Activated CD8-positive, alpha-beta T cell treated with anti-CD3 and anti-CD28 coated beads for 36 hours (primary cell): ENCODE measurements around the gene OPALIN. TPM values are rescaled to one million over a fixed set of nuclear protein-coding genes. Genes with fewer than 3 reads are reported as not detected.

ENCODE experiments used
- ATAC-seq: fragments of 200-7000 bp; cut with Tn5 transposase; one replicate; pipeline ENCODE4 v1.10.0; 2021; ENCODE audit warnings: mild to moderate bottlenecking, moderate library complexity
- CTCF ChIA-PET: fragments of 350-600 bp; sonication (Branson Sonifier 250); formaldehyde crosslinking; loops from one replicate; lab custom pipeline; 2021; ENCODE audit warnings: antibody characterized with exemption; lab: Charles Lee
- POLR2A ChIA-PET: fragments of 350-600 bp; sonication (Branson Sonifier 250); formaldehyde crosslinking; loops from one replicate; lab custom pipeline; 2021; ENCODE audit warnings: antibody characterized with exemption; lab: Charles Lee
- DNase-seq: peaks from one replicate; pipeline ENCODE4 v3.0.0-alpha.2; 2020
- H3K27ac Mint-ChIP-seq: one replicate; pipeline ENCODE4 v1.8.0; 2021; ENCODE audit warnings: mild to moderate bottlenecking, mixed read lengths
- H3K27me3 Mint-ChIP-seq: one replicate; pipeline ENCODE4 v1.8.0; 2021; ENCODE audit warnings: mixed read lengths
- H3K36me3 Mint-ChIP-seq: one replicate; pipeline ENCODE4 v1.8.0; 2021; ENCODE audit warnings: low read depth, mixed read lengths
- H3K4me1 Mint-ChIP-seq: one replicate; pipeline ENCODE4 v1.8.0; 2021; ENCODE audit warnings: low read depth, mixed read lengths
- H3K4me3 Mint-ChIP-seq: one replicate; pipeline ENCODE4 v1.8.0; 2021; ENCODE audit warnings: mild to moderate bottlenecking, moderate library complexity, mixed read lengths
- H3K9me3 Mint-ChIP-seq: one replicate; pipeline ENCODE4 v1.8.0; 2021; ENCODE audit warnings: mixed read lengths
- CTCF ChIP-seq: fragments of 200-600 bp; IDR thresholded peaks from one replicate; pipeline ENCODE4 v1.8.0; 2022; ENCODE audit warnings: antibody characterized with exemption, mild to moderate bottlenecking
- intact Hi-C: fragments of 100-400 bp; cut with micrococcal nuclease; formaldehyde crosslinking; loops from one replicate; pipeline ENCODE4 v1.10.0; 2022
- total RNA-seq, 2 experiments: library from RNA; stranded (reverse); gene quantifications; one replicate each; pipeline ENCODE4 v1.2.3, GENCODE V29; 2021

The OPALIN gene
- total RNA-seq, 2 experiments from 2014 or later, result not detected

- ATAC-seq, result no peak
- no peaks in the 10 kb centered on the region for H3K9me3 Mint-ChIP-seq
- intact Hi-C loops, result no loop called here
- ChIA-PET CTCF (interaction anchor here (0.7 to 1.1 kb wide), 4 partner anchors 11 to 123 kb away, joined by 3 to 6 read pairs (median 4); no protein-coding TSS in a partner anchor), POLR2A (interaction anchor here (1.0 kb wide), 1 partner anchor 15 kb away, joined by 3 read pairs; no protein-coding TSS in a partner anchor)
- peaks cover 6% of the 10 kb centered on the region for H3K27me3 Mint-ChIP-seq
- DNase-seq, result no peak
- H3K27ac Mint-ChIP-seq, result no peak overlapping the region
- no peaks in the 10 kb centered on the region for H3K36me3 Mint-ChIP-seq
- no peaks in the 10 kb centered on the region for H3K4me1 Mint-ChIP-seq
- no peak for TF ChIP-seq CTCF
- H3K4me3 Mint-ChIP-seq, result no peak overlapping the region
Measured at GRCh38 chr10:96352582-96352981, 6.2 kb downstream of the OPALIN start.

- DNase-seq (no peak), ATAC-seq (no peak)
- no peak for TF ChIP-seq CTCF
- CTCF ChIA-PET, result interaction anchor here (1.0 to 1.1 kb wide), 3 partner anchors 11 to 123 kb away, joined by 4 to 6 read pairs (median 5); no protein-coding TSS in a partner anchor
- Mint-ChIP-seq H3K27ac (no peak overlapping the region), H3K4me3 (no peak overlapping the region), H3K4me1 (no peaks in the 10 kb centered on the region), H3K36me3 (no peaks in the 10 kb centered on the region), H3K27me3 (peaks cover 4% of the 10 kb centered on the region), H3K9me3 (no peaks in the 10 kb centered on the region)
- POLR2A ChIA-PET, result interaction anchor here (1.0 kb wide), 1 partner anchor 15 kb away, joined by 3 read pairs; no protein-coding TSS in a partner anchor
- intact Hi-C loops, result no loop called here
Measured at GRCh38 chr10:96352027-96352426, 6.8 kb downstream of the OPALIN start.

GRCh38 chr10:96346295-96346694, 12.5 kb downstream of the OPALIN start:
- CTCF ChIA-PET, result interaction anchor here (1.8 kb wide), 1 partner anchor 329 kb away, joined by 5 read pairs; no protein-coding TSS in a partner anchor
- TF ChIP-seq CTCF, result no peak
- H3K36me3 Mint-ChIP-seq, result no peaks in the 10 kb centered on the region
- peaks cover 4% of the 10 kb centered on the region for H3K27me3 Mint-ChIP-seq
- ATAC-seq, result no peak
- H3K4me3 Mint-ChIP-seq, result no peak overlapping the region
- no peak overlapping the region for H3K27ac Mint-ChIP-seq
- H3K4me1 Mint-ChIP-seq, result no peaks in the 10 kb centered on the region
- DNase-seq, result no peak
- POLR2A ChIA-PET, result no interaction called here
- no peaks in the 10 kb centered on the region for H3K9me3 Mint-ChIP-seq
- intact Hi-C loops, result no loop called here

GRCh38 chr10:96345222-96345621, 13.6 kb downstream of the OPALIN start:
- CTCF ChIA-PET, result interaction anchor here (1.1 to 1.8 kb wide), 2 partner anchors 11 to 115 kb away, joined by 3 to 7 read pairs; no protein-coding TSS in a partner anchor
- no peak for TF ChIP-seq CTCF
- POLR2A ChIA-PET, result no interaction called here
- no peaks in the 10 kb centered on the region for H3K36me3 Mint-ChIP-seq
- H3K27ac Mint-ChIP-seq, result no peak overlapping the region
- H3K4me3 Mint-ChIP-seq, result no peak overlapping the region
- H3K4me1 Mint-ChIP-seq, result no peaks in the 10 kb centered on the region
- ATAC-seq (no peak), DNase-seq (no peak)
- H3K9me3 Mint-ChIP-seq, result no peaks in the 10 kb centered on the region
- intact Hi-C loops, result no loop called here
- peaks cover 4% of the 10 kb centered on the region for H3K27me3 Mint-ChIP-seq

GRCh38 chr10:96344178-96344577, 14.6 kb downstream of the OPALIN start:
- ChIA-PET CTCF (interaction anchor here (1.1 to 1.8 kb wide), 3 partner anchors 10 to 327 kb away, joined by 3 to 7 read pairs (median 3); no protein-coding TSS in a partner anchor), POLR2A (no interaction called here)
- ATAC-seq, result no peak
- Mint-ChIP-seq H3K27me3 (peaks cover 4% of the 10 kb centered on the region), H3K9me3 (no peaks in the 10 kb centered on the region), H3K27ac (no peak overlapping the region), H3K4me1 (no peaks in the 10 kb centered on the region), H3K36me3 (no peaks in the 10 kb centered on the region), H3K4me3 (no peak overlapping the region)
- no peak for TF ChIP-seq CTCF
- intact Hi-C loops, result no loop called here
- no peak for DNase-seq
